HT-29 (cell line): Measurements from ENCODE around the gene TBC1D16. TPM values are rescaled to one million over a fixed set of nuclear protein-coding genes. Genes with fewer than 3 reads are reported as not detected.

Experiments used
- DNase-seq: peaks from one replicate; pipeline ENCODE4 v3.0.0-alpha.2; 2015; ENCODE audit warnings: low spot score
- total RNA-seq: library from RNA; depleted of rRNA; stranded (reverse); fragments of >200 nt; shearing (Covaris generic); gene quantifications from 2 replicates; pipeline ENCODE4 v1.2.3, GENCODE V29; 2014

TBC1D16 gene
- total RNA-seq, 1 experiment from 2014 or later, result 24.6 TPM

DNA sequence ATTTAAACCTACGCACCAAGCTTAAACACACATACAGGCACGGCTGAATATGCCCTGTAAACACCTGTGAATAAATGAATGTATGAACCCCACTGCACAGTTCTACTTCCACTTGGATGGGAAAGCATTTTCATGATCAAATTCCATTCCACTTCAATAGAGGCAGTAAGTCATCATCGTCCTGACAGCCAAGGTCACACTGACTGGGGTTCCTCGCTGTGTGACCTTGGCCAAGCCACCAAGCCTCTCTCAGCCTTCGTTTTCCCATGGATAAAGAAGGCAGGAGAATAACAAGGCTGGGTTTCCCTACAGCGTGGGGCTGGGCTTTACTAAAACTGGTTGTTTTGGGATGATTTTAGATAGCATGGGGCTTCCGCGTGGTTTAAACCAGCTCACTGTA, 82.8 kb downstream of the TBC1D16 start:
- no peak for DNase-seq

GRCh38 chr17:79952265-79952877, 83.3 kb downstream of the TBC1D16 start:
- DNase-seq, result no peak

GRCh38 chr17:79951361-79952264, 84.1 kb downstream of the TBC1D16 start:
- no peak for DNase-seq

DNA sequence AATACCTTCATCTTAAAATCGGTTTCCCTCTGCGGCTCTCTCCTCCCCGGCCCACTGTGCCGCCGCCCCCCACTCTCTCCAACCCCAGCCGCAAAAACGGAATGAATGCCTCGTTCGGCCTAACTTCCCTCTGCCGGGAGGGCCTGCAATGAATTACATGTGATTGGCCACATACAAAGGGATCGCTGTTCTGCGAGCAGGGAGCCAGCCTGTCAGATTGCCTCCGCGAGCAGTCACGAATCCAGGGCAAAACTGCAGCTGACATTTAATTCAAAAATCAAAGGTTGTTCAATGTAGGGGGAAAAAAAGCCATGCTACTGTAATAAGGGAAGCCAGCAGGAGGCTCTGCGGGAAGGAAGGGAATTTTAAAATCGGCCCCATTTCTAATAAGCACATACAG, 84.9 kb downstream of the TBC1D16 start:
- no peak for DNase-seq

- no peak for DNase-seq
Observed at GRCh38 chr17:79950306-79950705, 85.4 kb downstream of the TBC1D16 start.

DNA sequence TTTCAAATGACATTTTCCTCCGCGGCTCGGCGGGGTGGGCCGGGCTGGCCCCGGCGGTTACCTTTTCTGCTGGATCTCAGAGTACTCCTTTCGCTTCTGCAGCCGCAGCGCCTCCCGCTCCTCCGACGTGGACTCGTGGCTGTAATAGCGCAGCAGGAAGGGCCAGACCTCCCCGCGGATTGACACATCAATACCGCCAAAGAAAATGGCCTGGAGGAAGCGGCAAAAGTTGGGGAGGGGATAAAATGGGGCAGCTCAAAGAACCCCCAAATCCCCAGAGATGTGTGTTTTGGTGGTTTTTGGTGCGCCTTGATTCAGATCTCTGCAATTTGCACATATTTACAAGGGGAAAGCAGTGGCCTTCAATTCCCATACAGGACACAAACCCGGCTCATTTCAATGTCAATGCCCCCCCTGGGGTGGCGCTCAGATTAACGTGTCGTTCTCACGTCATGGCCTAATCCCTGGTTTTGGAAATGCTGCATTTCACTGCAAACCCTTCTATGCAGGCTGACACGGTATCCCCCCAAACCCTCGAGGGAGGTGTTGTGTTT, 85.9 kb downstream of the TBC1D16 start:
- no peak for DNase-seq

- DNase-seq, result no peak
Observed at GRCh38 chr17:79948945-79949655, 86.6 kb downstream of the TBC1D16 start.

- DNase-seq, result no peak
Observed at GRCh38 chr17:79948406-79948944, 87.2 kb downstream of the TBC1D16 start.

GRCh38 chr17:79947351-79948031, 88.2 kb downstream of the TBC1D16 start:
- DNase-seq, result no peak

- no peak for DNase-seq
Observed at GRCh38 chr17:79946352-79947231, 89.1 kb downstream of the TBC1D16 start.

GRCh38 chr17:79945591-79946255, 89.9 kb downstream of the TBC1D16 start:
- DNase-seq, result no peak

- no peak for DNase-seq
Observed at GRCh38 chr17:79944821-79945391, 90.8 kb downstream of the TBC1D16 start.

DNA sequence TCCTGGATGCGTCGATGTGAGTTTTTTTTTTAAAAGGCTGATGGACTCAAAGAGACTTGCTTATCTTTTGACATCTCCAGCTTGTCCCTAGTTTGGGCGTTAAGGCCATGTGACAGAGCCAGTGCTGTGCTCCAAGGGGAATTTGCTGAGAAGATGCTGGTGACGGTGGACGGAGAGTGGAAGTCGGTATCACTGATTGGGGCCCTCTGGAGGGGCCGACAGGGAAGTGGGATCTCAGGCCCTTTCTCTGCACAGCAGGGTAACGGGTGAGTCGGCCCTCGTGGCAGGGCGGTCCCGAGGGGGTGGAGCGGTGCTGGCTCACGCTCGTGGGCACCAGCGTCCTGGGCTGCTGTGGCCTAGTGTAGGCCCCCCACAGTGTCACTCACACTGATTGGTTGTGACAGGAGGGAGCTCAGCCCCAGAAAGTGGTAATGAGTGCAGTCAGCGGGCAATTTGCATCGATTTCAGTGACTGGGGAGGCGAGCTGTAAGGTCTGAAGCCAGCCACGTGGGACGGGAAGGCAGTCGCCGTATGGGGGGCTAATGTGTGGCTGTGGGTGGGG, 91.3 kb downstream of the TBC1D16 start:
- no peak for DNase-seq

GRCh38 chr17:79943347-79944241, 92.1 kb downstream of the TBC1D16 start:
- no peak for DNase-seq

DNA sequence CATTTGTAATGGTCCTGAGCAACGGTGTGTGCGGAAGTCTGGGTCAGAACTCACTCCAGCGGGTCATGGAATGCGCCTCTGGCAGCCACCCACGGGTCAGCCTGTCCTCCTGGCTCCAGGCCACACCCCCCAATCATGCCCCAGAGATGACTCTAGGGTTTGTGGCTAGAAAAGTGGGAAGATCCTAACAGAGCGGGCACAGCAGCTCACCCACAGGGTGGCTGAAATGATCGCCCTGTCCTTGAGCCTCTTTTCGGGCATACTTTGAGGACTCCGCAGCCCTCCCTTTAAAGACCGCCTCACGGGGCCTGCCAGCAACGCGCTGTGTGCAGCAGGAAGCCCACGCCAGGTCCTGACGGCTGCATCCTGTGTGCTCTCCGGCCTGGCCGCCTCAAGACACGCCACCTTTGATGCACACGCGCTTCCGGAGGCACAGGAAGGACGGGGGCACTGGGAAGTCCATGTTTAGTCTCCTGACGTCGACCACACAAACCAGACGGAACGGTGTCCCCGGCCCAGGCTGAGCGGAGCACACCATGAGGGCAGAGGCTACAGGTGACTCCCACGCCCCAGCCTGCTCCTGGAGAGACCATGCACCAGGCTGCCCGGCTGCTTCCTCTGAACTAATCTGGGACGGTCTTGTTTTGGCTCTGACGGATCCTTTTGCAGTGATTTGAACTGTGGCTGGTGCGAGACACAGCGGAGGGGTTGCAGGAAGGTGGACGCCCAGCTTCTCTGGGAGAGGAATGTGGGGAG, 92.9 kb downstream of the TBC1D16 start:
- DNase-seq, result no peak

DNA sequence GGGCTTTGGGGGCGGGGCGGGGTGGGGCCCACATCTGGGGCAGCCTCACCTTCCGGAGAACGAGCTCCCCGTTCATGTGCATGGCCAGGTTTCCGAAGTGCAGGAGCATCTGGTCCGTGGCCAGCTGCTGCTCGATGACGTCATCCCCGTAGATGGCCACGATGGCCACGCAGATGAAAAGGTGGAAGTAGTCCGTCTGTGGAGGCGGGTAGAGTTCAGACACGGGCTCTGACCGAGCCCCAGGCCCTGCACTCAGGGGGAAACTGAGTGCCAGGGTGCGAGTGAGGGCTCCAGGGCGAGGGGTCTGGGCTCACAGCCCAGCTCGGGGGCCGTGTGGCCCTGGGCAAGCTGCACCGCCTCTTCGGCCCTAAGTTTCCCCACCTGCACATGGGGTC, 93.7 kb downstream of the TBC1D16 start:
- DNase-seq, result no peak
